Uterus (tissue), 4 donors: ENCODE data around the gene EVI2A. TPM values are rescaled to one million over a fixed set of nuclear protein-coding genes. Genes with fewer than 3 reads are reported as not detected.
A peak's percentile ranks its signal among the peaks of the same experiment; 100 is the strongest.
"Not testable (repeated sequence)": the region's sequence is repeated elsewhere in the genome, so short reads cannot be mapped to it uniquely, and the experiment has no call there.

Experiments
- DNase-seq, 2 donors: peaks; one replicate each; pipeline ENCODE4 v3.0.0-alpha.2; 2019 to 2020
- H3K27ac ChIP-seq, 2 donors: fragments of 200-600 bp; sonication (generic); 1 replicate in 1 of 2; 2 replicates in 1 of 2; pipeline ENCODE4 v1.5.1; 2016 to 2018
- H3K27me3 ChIP-seq, 2 donors: fragments of 200-600 bp; sonication (generic); one replicate each; pipeline ENCODE4 v1.5.1; 2018 to 2019; ENCODE audit warnings: control low read depth in 1 of 2
- H3K36me3 ChIP-seq, 2 donors: fragments of 200-600 bp; sonication (generic); one replicate each; pipeline ENCODE4 v1.5.1; 2019; ENCODE audit warnings: control low read depth in 1 of 2
- H3K4me1 ChIP-seq, 2 donors: fragments of 200-600 bp; sonication (generic); one replicate each; pipeline ENCODE4 v1.5.1; 2018 to 2019; ENCODE audit warnings: control low read depth in 1 of 2
- H3K4me3 ChIP-seq, 2 donors: fragments of 200-600 bp; sonication (generic); 1 replicate in 1 of 2; 2 replicates in 1 of 2; pipeline ENCODE4 v1.5.1; 2018 to 2019; ENCODE audit warnings: mild to moderate bottlenecking in 1 of 2
- H3K9me3 ChIP-seq, 2 donors: fragments of 200-600 bp; sonication (generic); one replicate each; pipeline ENCODE4 v1.5.1; 2019; ENCODE audit warnings: control low read depth in 1 of 2
- CTCF ChIP-seq, 4 experiments: fragments of 200-600 bp in 2 of 4; fragments of 450-650 bp in 2 of 4; sonication (generic) in 2 of 4; IDR thresholded peaks; one replicate each; pipeline ENCODE4 v1.5.1; 2016 to 2019; ENCODE audit warnings: antibody characterized with exemption in 4 of 4, mild to moderate bottlenecking in 2 of 4, moderate library complexity in 1 of 4
- POLR2A ChIP-seq, 2 donors: fragments of 450-650 bp; IDR thresholded peaks; one replicate each; pipeline ENCODE4 v1.6.1; 2016; ENCODE audit warnings: antibody characterized with exemption in 2 of 2, mild to moderate bottlenecking in 1 of 2, moderate library complexity in 1 of 2
- intact Hi-C: fragments of 100-400 bp; cut with DNase I; formaldehyde crosslinking; loops from one replicate; pipeline ENCODE4 v1.15.1; 2023; ENCODE audit warnings: low total_unique reads
- total RNA-seq, 4 donors: library from RNA; depleted of rRNA in 3 of 4; stranded (reverse); fragments of >200 nt in 3 of 4; gene quantifications; one replicate each; pipeline versions ENCODE4 v1.1.0 to v1.2.4, GENCODE V29; 2014 to 2023
- donor health status: DM: yes; HTN: yes; CAD: no.

EVI2A gene
- total RNA-seq, 4 donors from 2014 or later = 2.0 to 17.9 (median 7.2) TPM

- TF ChIP-seq CTCF (IDR thresholded peaks at IDR 0.05) (no peak), POLR2A (IDR thresholded peaks at IDR 0.05) (no peak)
- H3K27me3 ChIP-seq = no peaks in the 10 kb centered on the region
- no peak for DNase-seq
- no peaks in the 10 kb centered on the region for H3K9me3 ChIP-seq
- no peaks in the 10 kb centered on the region for H3K4me1 ChIP-seq
- intact Hi-C loops = no loop called here
- no peaks in the 10 kb centered on the region for H3K36me3 ChIP-seq
- no peak overlapping the region for H3K4me3 ChIP-seq
- no peak overlapping the region for H3K27ac ChIP-seq
Observed at GRCh38 chr17:31355935-31356334, 34.5 kb upstream of the EVI2A start.

- no peaks in the 10 kb centered on the region for H3K36me3 ChIP-seq
- no peaks in the 10 kb centered on the region for H3K4me1 ChIP-seq
- intact Hi-C loops = no loop called here
- TF ChIP-seq CTCF (IDR thresholded peaks at IDR 0.05) = no peak
- no peaks in the 10 kb centered on the region for H3K27me3 ChIP-seq
- no peak overlapping the region for H3K4me3 ChIP-seq
- H3K9me3 ChIP-seq = no peaks in the 10 kb centered on the region
- no peak overlapping the region for H3K27ac ChIP-seq
- DNase-seq = no peak
Observed at GRCh38 chr17:31349454-31349853, 28.0 kb upstream of the EVI2A start.

GRCh38 chr17:31345191-31345747, 23.8 kb upstream of the EVI2A start:
- H3K27ac ChIP-seq, H3K27me3 ChIP-seq, H3K4me1 ChIP-seq, H3K36me3 ChIP-seq, H3K9me3 ChIP-seq, H3K4me3 ChIP-seq, DNase-seq, intact Hi-C loops: not testable (repeated sequence)

GRCh38 chr17:31339906-31340661, 18.7 kb upstream of the EVI2A start:
- Histone ChIP-seq H3K4me3 (no peak overlapping the region), H3K27me3 (no peaks in the 10 kb centered on the region), H3K27ac (peak overlapping the region; percentile 35 to 45), H3K9me3 (no peaks in the 10 kb centered on the region), H3K4me1 (no peaks in the 10 kb centered on the region), H3K36me3 (no peaks in the 10 kb centered on the region)
- peak in 1 of 2 donors; percentile 20 for DNase-seq
- TF ChIP-seq CTCF (IDR thresholded peaks at IDR 0.05) (no peak), POLR2A (IDR thresholded peaks at IDR 0.05) (no peak)
- intact Hi-C loops = no loop called here

GRCh38 chr17:31329221-31329620, 7.8 kb upstream of the EVI2A start:
- no peak for DNase-seq
- Histone ChIP-seq H3K4me1 (no peaks in the 10 kb centered on the region), H3K9me3 (no peaks in the 10 kb centered on the region), H3K36me3 (peaks cover 0 to 3% of the 10 kb centered on the region in 2 donors), H3K27ac (no peak overlapping the region), H3K4me3 (no peak overlapping the region), H3K27me3 (no peaks in the 10 kb centered on the region)
- TF ChIP-seq POLR2A (IDR thresholded peaks at IDR 0.05) = no peak
- no peak for TF ChIP-seq CTCF (IDR thresholded peaks at IDR 0.05)
- intact Hi-C loops = no loop called here
